Liver (tissue), 9 donors: Measurements from ENCODE around the gene CPLX3. TPM values are rescaled to one million over a fixed set of nuclear protein-coding genes. Genes with fewer than 3 reads are reported as not detected.
A peak's percentile ranks its signal among the peaks of the same experiment; 100 is the strongest.

Experiments
- DNase-seq: peaks from one replicate; pipeline ENCODE4 v3.0.0-alpha.2; 2017; ENCODE audit warnings: low spot score
- H3K27ac ChIP-seq, 2 donors: one replicate each; pipeline ENCODE4 v1.7.0; 2013; ENCODE audit warnings: inconsistent platforms in 2 of 2, low read length in 2 of 2, control low read depth in 1 of 2, low read depth in 1 of 2, mild to moderate bottlenecking in 1 of 2
- H3K27me3 ChIP-seq, 4 donors: one replicate each; pipeline versions ENCODE4 v1.6.1 to v1.7.0; 2013; ENCODE audit warnings: low read length in 3 of 4, inconsistent platforms in 1 of 4, mild to moderate bottlenecking in 1 of 4, moderate library complexity in 1 of 4; ENCODE audit not compliant: control insufficient read depth in 4 of 4, insufficient read depth in 4 of 4
- H3K36me3 ChIP-seq, 4 donors: one replicate each; pipeline versions ENCODE4 v1.6.1 to v1.7.0; 2013; ENCODE audit warnings: low read length in 3 of 4, mild to moderate bottlenecking in 3 of 4, low read depth in 1 of 4, moderate library complexity in 1 of 4; ENCODE audit not compliant: control insufficient read depth in 4 of 4, insufficient read depth in 3 of 4
- H3K4me1 ChIP-seq, 4 donors: one replicate each; pipeline versions ENCODE4 v1.6.1 to v1.7.0; 2013; ENCODE audit warnings: low read length in 3 of 4, mild to moderate bottlenecking in 3 of 4, moderate library complexity in 1 of 4; ENCODE audit not compliant: control insufficient read depth in 4 of 4, insufficient read depth in 4 of 4
- H3K4me3 ChIP-seq, 3 donors: one replicate each; pipeline versions ENCODE4 v1.6.1 to v1.7.0; 2013; ENCODE audit warnings: low read length in 3 of 3, control low read depth in 1 of 3, low read depth in 1 of 3, mild to moderate bottlenecking in 1 of 3
- H3K9ac ChIP-seq, 2 donors: one replicate each; pipeline ENCODE4 v1.7.0; 2013; ENCODE audit warnings: low read length in 2 of 2, mild to moderate bottlenecking in 2 of 2, moderate library complexity in 2 of 2, control low read depth in 1 of 2, low read depth in 1 of 2
- H3K9me3 ChIP-seq, 4 donors: one replicate each; pipeline versions ENCODE4 v1.6.1 to v1.7.0; 2013; ENCODE audit warnings: low read length in 3 of 4; ENCODE audit not compliant: control insufficient read depth in 4 of 4
- CTCF ChIP-seq: fragments of 150-350 bp; IDR thresholded peaks from 2 replicates; pipeline ENCODE4 v1.5.1; 2017; ENCODE audit warnings: improper control_type of control experiment, low read depth, low read length; ENCODE audit not compliant: missing input control
- GABPA ChIP-seq, 2 donors: IDR thresholded peaks in 1 of 2; conservative IDR thresholded peaks in 1 of 2; 2 replicates each; pipeline ENCODE4 v1.6.1; 2016; ENCODE audit warnings: antibody characterized with exemption in 2 of 2, mild to moderate bottlenecking in 1 of 2, moderate library complexity in 1 of 2
- HNF4A ChIP-seq, 2 donors: conservative IDR thresholded peaks; 2 replicates each; pipeline ENCODE4 v1.6.1; 2016; ENCODE audit warnings: antibody characterized with exemption in 2 of 2, mild to moderate bottlenecking in 2 of 2
- HNF4G ChIP-seq: IDR thresholded peaks from 2 replicates; pipeline ENCODE4 v1.6.1; 2016; ENCODE audit warnings: antibody characterized with exemption
- NR2F2 ChIP-seq: IDR thresholded peaks from 2 replicates; pipeline ENCODE4 v1.6.1; 2016; ENCODE audit warnings: antibody characterized with exemption
- RAD21 ChIP-seq, 2 donors: IDR thresholded peaks; 2 replicates each; pipeline ENCODE4 v1.6.1; 2016; ENCODE audit warnings: antibody characterized with exemption in 2 of 2, mild to moderate bottlenecking in 2 of 2
- REST ChIP-seq: IDR thresholded peaks from 2 replicates; pipeline ENCODE4 v1.6.1; 2016; ENCODE audit warnings: antibody characterized with exemption, mild to moderate bottlenecking
- RXRA ChIP-seq, 2 donors: IDR thresholded peaks; 2 replicates each; pipeline ENCODE4 v1.6.1; 2017 to 2018; ENCODE audit warnings: antibody characterized with exemption in 2 of 2, mild to moderate bottlenecking in 1 of 2
- SP1 ChIP-seq: IDR thresholded peaks from 2 replicates; pipeline ENCODE4 v1.6.1; 2018; ENCODE audit warnings: antibody characterized with exemption, mild to moderate bottlenecking
- TAF1 ChIP-seq: conservative IDR thresholded peaks from 2 replicates; pipeline ENCODE4 v1.6.1; 2016; ENCODE audit warnings: antibody characterized with exemption, mild to moderate bottlenecking
- WGBS: extraction: QIAGEN DNeasy Blood & Tissue Kit; methylation state at CpG from one replicate; pipeline ENCODE4 v1.1.7; 2013; 5-methylcytosine and 5-hydroxymethylcytosine counted together
- polyA plus RNA-seq, 2 donors: library from polyadenylated mRNA; stranded (reverse) in 1 of 2; unstranded in 1 of 2; fragments of 200-250 nt in 1 of 2; fragments of >200 nt in 1 of 2; fragmentation: Nextera tagmentation in 1 of 2; extraction: Ambion mirVana in 1 of 2; gene quantifications; one replicate each; pipeline versions ENCODE4 v1.2.1 to v1.2.3, GENCODE V29; 2013 to 2015
- total RNA-seq, 2 donors: library from RNA; depleted of rRNA; stranded (reverse); fragments of >200 nt; gene quantifications; one replicate each; pipeline ENCODE4 v1.2.3, GENCODE V29; 2014
- TF ChIP-seq, protein P1 (sequence below): IDR thresholded peaks from 2 replicates; pipeline ENCODE4 v1.6.1; 2016; ENCODE audit warnings: antibody characterized with exemption
- TF ChIP-seq, protein P2 (sequence below): IDR thresholded peaks from 2 replicates; pipeline ENCODE4 v1.6.1; 2016; ENCODE audit warnings: antibody characterized with exemption
- donor health status: healthy.
- donor health status: healthy.
- donor health status: healthy.
- donor health status: healthy.
- donor health status: healthy.

The CPLX3 gene
- total and polyA plus RNA-seq, 4 donors: not detected

- 1% methylated on average over 84 of the region's 84 CpGs for WGBS
- H3K4me1 ChIP-seq: peaks cover 3 to 18% (median 11%) of the 10 kb centered on the region in 4 donors
These were observed 16.4 kb downstream of the CPLX3 start, which contains the start of gene ULK3 for GRCh38 chr15:74842581-74843444. Gene ULK3 (minus strand): TSS chr15:74843156. CDS start chr15:74843105, 51 bp downstream.

DNA sequence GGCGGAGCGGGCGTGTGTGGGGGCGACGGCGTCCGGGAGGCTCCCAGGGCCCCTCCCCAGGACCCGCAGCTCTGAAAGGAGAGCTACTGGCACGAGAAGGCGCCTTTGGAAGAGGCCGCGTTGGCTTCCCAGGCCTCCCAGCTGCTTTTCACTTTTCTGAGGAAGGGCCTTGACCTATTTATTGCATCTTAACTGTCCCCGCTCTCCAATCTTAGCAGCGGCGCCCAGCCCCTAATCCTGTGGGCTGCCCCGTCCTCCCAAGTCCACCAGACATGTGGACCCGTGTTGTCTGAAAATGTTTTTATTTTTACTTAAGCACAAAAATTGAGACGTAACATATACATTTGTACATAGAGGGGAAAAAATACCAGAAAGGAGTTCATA lies 17.0 kb downstream of the CPLX3 start:
- Histone ChIP-seq H3K4me3 (peak overlapping the region in 2 of 3 donors; percentile 19 to 74), H3K36me3 (peaks cover 5 to 21% (median 7%) of the 10 kb centered on the region in 4 donors), H3K9ac (peak overlapping the region; percentile 19 to 39), H3K4me1 (peaks cover 5 to 24% (median 13%) of the 10 kb centered on the region in 4 donors), H3K9me3 (no peaks in the 10 kb centered on the region), H3K27ac (peak overlapping the region; percentile 66 to 78), H3K27me3 (no peaks in the 10 kb centered on the region)
- DNase-seq: no peak
- 33% methylated on average over 18 of the region's 18 CpGs for WGBS
- TF ChIP-seq RXRA (IDR thresholded peaks at IDR 0.05) (no peak), HNF4G (no peak), HNF4A (conservative IDR thresholded peaks at IDR 0.05) (no peak), NR2F2 (no peak), REST (no peak)
- TF ChIP-seq, protein P1, sequence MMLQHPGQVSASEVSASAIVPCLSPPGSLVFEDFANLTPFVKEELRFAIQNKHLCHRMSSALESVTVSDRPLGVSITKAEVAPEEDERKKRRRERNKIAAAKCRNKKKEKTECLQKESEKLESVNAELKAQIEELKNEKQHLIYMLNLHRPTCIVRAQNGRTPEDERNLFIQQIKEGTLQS: no peak
- TF ChIP-seq, protein P2, sequence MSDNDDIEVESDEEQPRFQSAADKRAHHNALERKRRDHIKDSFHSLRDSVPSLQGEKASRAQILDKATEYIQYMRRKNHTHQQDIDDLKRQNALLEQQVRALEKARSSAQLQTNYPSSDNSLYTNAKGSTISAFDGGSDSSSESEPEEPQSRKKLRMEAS: no peak

More at GRCh38 chr15:74842581-74843444, 16.4 kb downstream of the CPLX3 start, which contains the start of gene ULK3:
- H3K9me3 ChIP-seq: no peaks in the 10 kb centered on the region
- no peaks in the 10 kb centered on the region for H3K27me3 ChIP-seq
- peaks cover 2 to 21% (median 7%) of the 10 kb centered on the region in 4 donors for H3K36me3 ChIP-seq
- peak within 1 kb of the TSS; percentile 74 to 77 (median 74) for H3K4me3 ChIP-seq
- peak within 1 kb of the TSS; percentile 19 to 39 for H3K9ac ChIP-seq
- H3K27ac ChIP-seq: peak within 1 kb of the TSS; percentile 66 to 78
- TF ChIP-seq RXRA (IDR thresholded peaks at IDR 0.05): no peak
- peak; percentile 85 for TF ChIP-seq CTCF
- no peak for TF ChIP-seq TAF1
- TF ChIP-seq REST: no peak
- TF ChIP-seq HNF4G: no peak
- TF ChIP-seq GABPA (IDR thresholded peaks at IDR 0.05 in 1 of 2, conservative IDR thresholded peaks at IDR 0.05 in 1 of 2): peak in 1 of 2 donors; percentile 74
- TF ChIP-seq RAD21 (IDR thresholded peaks at IDR 0.05): peak in 1 of 2 donors; percentile 36
- TF ChIP-seq SP1: no peak
- DNase-seq: peak; percentile 94
